Loucy (cell line): ENCODE data around the gene INHA.

ENCODE experiments used
- H2AFZ ChIP-seq: fragments of 200-600 bp; sonication (generic); 2 replicates; pipeline ENCODE4 v1.6.0; 2016; ENCODE audit warnings: antibody characterized with exemption, mild to moderate bottlenecking, low read length, moderate library complexity
- H3F3A ChIP-seq: fragments of 200-600 bp; 2 replicates; pipeline ENCODE4 v1.6.0; 2016; ENCODE audit warnings: antibody characterized with exemption, low read depth, mild to moderate bottlenecking
- H3K27me3 ChIP-seq: fragments of 200-600 bp; sonication (generic); 2 replicates; pipeline ENCODE4 v1.6.1; 2014; ENCODE audit warnings: low read length, mild to moderate bottlenecking; ENCODE audit not compliant: insufficient read depth, poor library complexity, severe bottlenecking
- H3K36me3 ChIP-seq: fragments of 200-600 bp; sonication (generic); 2 replicates; pipeline ENCODE4 v1.6.1; 2016; ENCODE audit warnings: low read length; ENCODE audit not compliant: insufficient read depth
- H3K4me1 ChIP-seq: fragments of 200-600 bp; sonication (generic); 2 replicates; pipeline ENCODE4 v1.5.1; 2014; ENCODE audit warnings: low read length, mild to moderate bottlenecking; ENCODE audit not compliant: insufficient read depth, poor library complexity, severe bottlenecking
- H3K4me2 ChIP-seq: fragments of 200-600 bp; sonication (generic); 2 replicates; pipeline ENCODE4 v1.6.0; 2014; ENCODE audit warnings: antibody characterized with exemption, low read length, low read depth, mild to moderate bottlenecking; ENCODE audit not compliant: poor library complexity, severe bottlenecking
- H3K4me3 ChIP-seq: fragments of 200-600 bp; sonication (generic); 2 replicates; pipeline ENCODE4 v1.5.1; 2014; ENCODE audit warnings: low read length, mild to moderate bottlenecking, mixed read lengths; ENCODE audit not compliant: poor library complexity, severe bottlenecking
- H3K79me2 ChIP-seq: fragments of 200-600 bp; sonication (generic); 2 replicates; pipeline ENCODE4 v1.6.1; 2014; ENCODE audit warnings: low read length; ENCODE audit not compliant: insufficient read depth
- H3K9ac ChIP-seq: fragments of 200-600 bp; sonication (generic); 2 replicates; pipeline ENCODE4 v1.6.0; 2014; ENCODE audit warnings: mild to moderate bottlenecking, low read depth, low read length, moderate library complexity; ENCODE audit not compliant: poor library complexity, severe bottlenecking
- H3K9me2 ChIP-seq: fragments of 200-600 bp; sonication (generic); replicated peaks from 2 replicates; pipeline ENCODE4 v1.6.1; 2016; ENCODE audit warnings: low read depth, low read length, mixed read lengths
- H3K9me3 ChIP-seq: fragments of 200-600 bp; sonication (generic); 2 replicates; pipeline ENCODE4 v1.6.1; 2014; ENCODE audit warnings: mild to moderate bottlenecking, antibody characterized with exemption, low read length, low read depth; ENCODE audit not compliant: insufficient read depth
- H4K20me1 ChIP-seq: fragments of 200-600 bp; sonication (generic); 2 replicates; pipeline ENCODE4 v1.6.0; 2014; ENCODE audit warnings: antibody characterized with exemption, low read length, mild to moderate bottlenecking; ENCODE audit not compliant: insufficient read depth, poor library complexity, severe bottlenecking
- EZH2phosphoT487 ChIP-seq: fragments of 200-600 bp; IDR thresholded peaks from 2 replicates; pipeline ENCODE4 v1.6.1; 2018; ENCODE audit warnings: antibody characterized with exemption, mild to moderate bottlenecking, moderate library complexity, borderline replicate concordance
- TF ChIP-seq, protein P1 (sequence below): fragments of 200-600 bp; sonication (generic); conservative IDR thresholded peaks from 2 replicates; pipeline ENCODE4 v1.5.1; 2014; ENCODE audit warnings: mild to moderate bottlenecking, antibody characterized with exemption, low read length

INHA gene

GRCh38 chr2:219527472-219527871 is 44.6 kb upstream of the INHA start:
- no peak overlapping the region for H3K4me2 ChIP-seq
- no peaks in the 10 kb centered on the region for H4K20me1 ChIP-seq
- H3K9me3 ChIP-seq = no peaks in the 10 kb centered on the region
- H3K9ac ChIP-seq = no peak overlapping the region
- TF ChIP-seq, protein P1, sequence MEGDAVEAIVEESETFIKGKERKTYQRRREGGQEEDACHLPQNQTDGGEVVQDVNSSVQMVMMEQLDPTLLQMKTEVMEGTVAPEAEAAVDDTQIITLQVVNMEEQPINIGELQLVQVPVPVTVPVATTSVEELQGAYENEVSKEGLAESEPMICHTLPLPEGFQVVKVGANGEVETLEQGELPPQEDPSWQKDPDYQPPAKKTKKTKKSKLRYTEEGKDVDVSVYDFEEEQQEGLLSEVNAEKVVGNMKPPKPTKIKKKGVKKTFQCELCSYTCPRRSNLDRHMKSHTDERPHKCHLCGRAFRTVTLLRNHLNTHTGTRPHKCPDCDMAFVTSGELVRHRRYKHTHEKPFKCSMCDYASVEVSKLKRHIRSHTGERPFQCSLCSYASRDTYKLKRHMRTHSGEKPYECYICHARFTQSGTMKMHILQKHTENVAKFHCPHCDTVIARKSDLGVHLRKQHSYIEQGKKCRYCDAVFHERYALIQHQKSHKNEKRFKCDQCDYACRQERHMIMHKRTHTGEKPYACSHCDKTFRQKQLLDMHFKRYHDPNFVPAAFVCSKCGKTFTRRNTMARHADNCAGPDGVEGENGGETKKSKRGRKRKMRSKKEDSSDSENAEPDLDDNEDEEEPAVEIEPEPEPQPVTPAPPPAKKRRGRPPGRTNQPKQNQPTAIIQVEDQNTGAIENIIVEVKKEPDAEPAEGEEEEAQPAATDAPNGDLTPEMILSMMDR = no peak
- no peak for TF ChIP-seq EZH2phosphoT487
- H3K79me2 ChIP-seq = no peaks in the 10 kb centered on the region
- no peaks in the 10 kb centered on the region for H3K4me1 ChIP-seq
- H2AFZ ChIP-seq = no peak overlapping the region
- no peaks in the 10 kb centered on the region for H3K9me2 ChIP-seq
- H3F3A ChIP-seq = no peaks in the 10 kb centered on the region
- H3K36me3 ChIP-seq = no peaks in the 10 kb centered on the region
- H3K27me3 ChIP-seq = no peaks in the 10 kb centered on the region
- no peak overlapping the region for H3K4me3 ChIP-seq

DNA sequence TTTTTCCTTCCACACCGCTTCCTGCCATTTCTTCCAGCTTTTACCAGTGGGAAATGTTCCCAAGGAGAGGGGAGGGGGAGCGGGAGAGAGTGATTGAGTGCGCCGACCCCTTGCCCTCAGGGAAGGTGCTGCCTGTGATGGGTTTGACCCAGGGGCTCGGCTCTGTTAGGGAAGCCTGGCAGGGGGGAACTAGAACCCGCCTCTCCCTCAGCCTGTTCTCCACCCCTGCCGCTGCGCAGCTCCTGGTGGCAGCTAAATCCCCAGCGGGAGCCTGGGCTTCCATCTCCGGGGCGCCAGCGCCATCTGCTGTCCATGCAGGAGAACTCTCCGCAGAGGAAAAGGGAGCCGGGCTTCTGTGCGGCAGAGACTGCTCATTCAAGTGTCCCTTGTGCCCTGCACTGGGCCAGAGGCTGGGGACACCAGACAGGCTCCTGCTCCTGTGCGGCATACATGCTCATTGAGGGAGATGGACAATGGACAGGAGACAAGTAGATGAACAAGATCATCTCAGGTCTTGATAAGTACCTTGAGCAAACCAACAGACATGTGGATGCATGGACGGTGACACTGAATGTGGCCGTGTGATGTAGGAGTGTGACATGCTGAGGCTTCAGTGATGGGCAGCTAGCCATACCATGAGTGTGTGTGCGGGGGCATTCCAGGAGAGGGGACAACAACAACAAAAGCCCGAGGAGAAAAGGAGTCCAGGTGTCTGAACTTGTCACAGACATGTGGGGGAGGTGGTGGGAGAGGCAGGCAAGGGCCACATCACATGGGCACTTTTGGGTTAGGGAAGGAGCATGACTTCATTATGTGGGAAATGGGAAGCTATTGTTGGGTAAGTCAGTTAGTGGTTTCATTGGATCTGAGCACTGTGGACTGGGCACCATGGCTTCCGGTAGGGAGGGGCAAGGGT is 41.8 kb upstream of the INHA start:
- H2AFZ ChIP-seq = no peak overlapping the region; the same call in 1 of the 2 replicates
- H3K36me3 ChIP-seq = no peaks in the 10 kb centered on the region
- no peaks in the 10 kb centered on the region for H3K27me3 ChIP-seq
- H4K20me1 ChIP-seq = no peaks in the 10 kb centered on the region
- H3K79me2 ChIP-seq = no peaks in the 10 kb centered on the region
- H3K4me1 ChIP-seq = no peaks in the 10 kb centered on the region
- H3K9me2 ChIP-seq = no peaks in the 10 kb centered on the region
- no peak overlapping the region for H3K4me2 ChIP-seq
- TF ChIP-seq EZH2phosphoT487 = no peak
- TF ChIP-seq, protein P1 = peak; percentile 92
- no peak overlapping the region for H3K4me3 ChIP-seq
- H3F3A ChIP-seq = no peaks in the 10 kb centered on the region
- H3K9me3 ChIP-seq = no peaks in the 10 kb centered on the region
- no peak overlapping the region for H3K9ac ChIP-seq

GRCh38 chr2:219531639-219532377 is 40.3 kb upstream of the INHA start:
- H3K9me3 ChIP-seq = no peaks in the 10 kb centered on the region
- H3K4me1 ChIP-seq = no peaks in the 10 kb centered on the region
- no peak overlapping the region for H2AFZ ChIP-seq
- no peaks in the 10 kb centered on the region for H3K9me2 ChIP-seq
- H3K79me2 ChIP-seq = no peaks in the 10 kb centered on the region
- no peak overlapping the region for H3K4me2 ChIP-seq
- H3K36me3 ChIP-seq = no peaks in the 10 kb centered on the region
- no peaks in the 10 kb centered on the region for H3F3A ChIP-seq
- TF ChIP-seq, protein P1 = no peak
- TF ChIP-seq EZH2phosphoT487 = no peak
- H3K27me3 ChIP-seq = no peaks in the 10 kb centered on the region
- H3K4me3 ChIP-seq = no peak overlapping the region
- H4K20me1 ChIP-seq = no peaks in the 10 kb centered on the region
- H3K9ac ChIP-seq = no peak overlapping the region
